GM19099 (cell line): ENCODE data around the gene POLQ.
A peak's percentile ranks its signal among the peaks of the same experiment; 100 is the strongest.

Experiments used
- POLR2A ChIP-seq: IDR thresholded peaks from 3 replicates; pipeline ENCODE4 v1.6.1; 2011; ENCODE audit warnings: low read depth; ENCODE audit not compliant: insufficient read length; ENCODE audit errors: extremely low read depth

The POLQ gene

DNA sequence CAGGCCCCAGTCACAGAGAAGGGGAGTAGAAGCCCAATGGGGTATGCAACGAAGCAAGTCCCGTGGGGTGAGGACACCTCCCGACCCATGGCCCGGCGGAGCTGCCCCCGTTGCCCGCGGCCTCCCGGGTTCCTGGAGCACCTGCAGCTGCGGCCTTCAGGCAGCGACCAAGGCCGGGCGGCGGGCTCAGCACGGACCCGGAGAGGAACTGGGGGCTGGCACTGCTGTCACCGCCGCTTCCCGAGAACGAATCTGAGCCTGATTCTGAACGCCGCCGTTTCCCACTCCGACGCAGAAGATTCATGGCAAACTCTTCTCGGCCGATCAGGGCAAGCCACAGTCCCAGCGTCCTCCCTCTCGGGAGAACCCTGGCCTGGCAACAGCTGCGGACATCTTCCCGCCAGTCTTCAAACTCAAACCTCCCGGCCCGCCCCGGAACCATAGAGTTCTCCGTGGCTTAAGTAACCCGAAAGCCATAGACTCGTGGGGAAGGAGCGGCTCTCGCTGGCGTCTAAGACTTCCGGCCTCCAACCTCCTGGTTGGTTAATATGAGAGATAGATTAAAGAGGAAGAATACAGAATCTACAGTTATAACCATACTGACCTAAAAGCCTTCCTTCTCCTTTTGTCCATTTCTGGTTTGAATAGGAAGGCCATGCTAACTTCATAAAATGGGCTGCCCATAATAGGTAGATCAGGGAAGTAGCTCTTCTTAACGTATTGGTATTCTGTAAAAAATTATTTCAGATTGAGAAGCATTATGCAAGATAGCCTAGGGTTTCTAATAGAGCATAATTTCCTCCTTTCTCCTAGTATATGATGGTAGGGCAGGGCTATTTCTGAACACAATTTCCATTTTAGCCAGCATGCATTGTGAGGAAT lies at the start of gene POLQ:
Gene POLQ, minus strand, starts transcription at position 415 of the 882 bp plus-strand sequence. Its CDS starts 111 bp downstream, at position 304.
- TF ChIP-seq POLR2A, result peak; percentile 74

DNA sequence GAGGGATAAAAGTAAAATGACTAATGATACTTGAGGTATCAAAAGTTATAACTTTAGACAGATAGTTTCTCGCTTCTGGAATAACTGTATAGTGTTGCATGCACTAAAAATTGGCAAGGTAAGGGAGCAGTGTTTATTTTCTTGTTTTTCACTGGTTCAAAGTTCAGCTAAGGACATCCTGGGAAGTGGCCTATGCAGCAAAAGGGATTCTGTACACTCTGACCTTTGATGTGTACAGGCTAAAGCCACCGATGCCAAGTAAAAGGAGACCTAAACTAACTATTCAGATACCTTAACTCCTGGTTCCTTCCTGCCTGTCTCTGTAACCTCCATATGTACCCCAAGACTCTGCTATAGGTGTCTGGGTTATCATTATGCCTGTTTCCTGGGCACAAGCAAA lies 49.1 kb upstream of the POLQ start:
- TF ChIP-seq POLR2A, result no peak

DNA sequence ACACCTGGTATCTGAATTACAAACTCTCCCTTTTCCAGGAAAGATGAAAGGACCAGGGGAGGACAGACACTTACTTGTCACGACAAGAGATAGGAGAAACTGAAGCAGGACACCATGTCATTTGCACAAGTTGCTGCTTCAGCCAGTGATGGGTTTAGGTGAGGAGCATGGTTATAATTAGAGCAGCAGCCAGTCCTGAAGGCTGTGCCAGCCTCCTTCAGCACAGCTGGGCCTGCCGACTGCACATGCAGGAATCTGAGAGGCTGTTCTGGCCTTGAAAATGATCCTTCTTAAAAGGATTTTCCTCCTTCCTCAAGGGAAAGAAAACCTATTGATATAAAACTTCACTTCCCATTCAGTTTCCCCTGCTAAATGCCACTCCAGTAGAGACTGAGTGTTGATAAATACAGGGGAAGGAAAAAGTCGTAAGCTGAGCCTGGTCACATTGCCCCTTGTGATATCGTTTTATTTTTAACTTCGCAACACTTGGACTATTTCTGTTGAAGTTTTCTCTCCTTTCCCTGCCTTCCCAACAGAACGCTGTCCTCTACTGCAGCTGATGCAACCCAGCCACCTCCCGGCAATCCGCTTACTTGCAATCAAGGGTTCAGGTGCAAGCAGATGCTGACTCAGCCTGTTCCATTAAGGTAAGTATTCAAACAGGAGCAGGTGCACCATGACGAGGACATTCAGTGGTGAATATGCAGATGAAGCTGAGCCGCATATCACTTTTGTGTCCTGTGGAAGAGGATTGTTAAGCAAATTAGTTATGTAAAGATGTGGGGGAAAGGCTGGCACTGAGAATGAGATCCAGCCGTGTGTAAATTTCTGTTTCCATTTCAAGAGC lies 47.3 kb upstream of the POLQ start, which contains the start of gene FBXO40:
Gene FBXO40, plus strand, starts transcription at position 524 of the 847 bp plus-strand sequence. CDS start 27,197 bp downstream, outside the sequence.
- TF ChIP-seq POLR2A, result no peak

DNA sequence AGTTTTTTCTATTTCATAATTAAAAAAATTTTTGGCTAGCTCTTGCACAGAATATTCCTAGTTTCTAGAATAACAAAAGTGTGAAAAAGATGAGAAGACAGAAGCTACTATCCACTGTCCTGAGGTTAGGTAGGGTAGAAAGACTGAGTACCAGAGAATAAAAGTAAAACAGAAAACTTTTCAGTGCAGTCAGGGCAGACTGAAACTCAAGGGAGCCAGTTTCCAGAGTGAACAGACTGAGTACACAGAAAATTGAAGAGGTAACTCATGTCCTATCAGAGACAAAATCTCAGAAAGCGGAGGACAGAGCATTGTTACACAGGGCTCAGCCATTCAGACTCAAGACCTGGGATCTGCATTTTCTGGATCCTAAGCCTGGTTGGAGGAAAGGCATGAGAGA lies 38.6 kb upstream of the POLQ start:
- TF ChIP-seq POLR2A, result no peak

DNA sequence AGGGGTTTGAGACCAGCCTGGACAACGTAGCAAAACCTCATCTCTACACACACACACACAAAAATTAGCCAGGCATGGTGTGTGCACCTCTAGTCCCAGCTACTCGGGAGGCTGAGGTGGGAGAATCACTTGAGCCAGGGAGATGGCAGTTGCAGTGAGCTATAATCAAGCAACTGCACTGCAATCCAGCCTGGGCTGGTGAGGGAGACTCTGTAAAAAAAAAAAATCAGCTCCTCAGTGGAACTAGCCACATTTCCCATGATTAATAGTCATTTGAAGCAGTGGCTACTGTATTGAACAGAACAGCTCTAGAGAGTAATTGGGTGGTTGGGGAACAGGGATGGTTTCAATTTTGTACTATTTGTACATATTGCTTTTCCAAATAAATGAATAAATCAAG lies 35.9 kb upstream of the POLQ start:
- no peak for TF ChIP-seq POLR2A

DNA sequence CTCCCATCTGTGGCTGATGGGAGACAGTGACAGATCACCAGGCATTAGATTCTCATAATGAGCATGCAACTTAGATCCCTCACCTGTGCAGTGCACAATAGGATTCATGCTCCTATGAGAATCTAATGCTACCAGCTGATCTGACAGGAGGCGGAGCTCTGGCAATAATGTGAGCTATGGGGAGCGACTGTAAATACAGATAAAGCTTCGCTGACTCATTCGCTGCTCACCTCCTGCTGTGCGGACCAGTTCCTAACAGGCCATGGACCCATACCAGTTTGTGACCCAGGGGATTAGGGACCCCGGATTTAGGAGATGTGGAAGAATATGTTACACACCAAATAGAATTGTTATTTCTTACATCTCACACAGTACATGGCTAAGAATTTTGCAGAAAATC lies 28.7 kb upstream of the POLQ start:
- no peak for TF ChIP-seq POLR2A

DNA sequence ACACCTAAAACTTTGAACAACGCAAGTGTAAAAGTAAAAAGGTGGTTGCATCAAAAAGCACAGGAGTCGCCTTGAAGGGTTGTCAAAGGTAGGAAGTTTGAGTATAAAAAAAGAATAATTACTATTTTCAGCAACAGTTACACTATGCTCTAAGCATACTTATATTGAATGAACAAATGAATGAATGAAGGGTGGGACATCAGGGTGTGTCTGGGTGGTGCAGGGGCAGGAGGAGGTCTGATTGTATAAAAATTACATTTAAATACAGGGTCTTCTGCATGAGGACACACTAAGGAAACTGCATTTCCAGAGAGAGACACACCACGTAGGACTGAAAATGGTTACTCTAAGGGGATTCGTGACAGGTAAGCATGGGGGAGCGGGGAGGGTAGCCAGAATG lies 21.9 kb upstream of the POLQ start, which contains the start of gene ARGFX:
Gene ARGFX, plus strand, starts transcription at position 301 of the 400 bp plus-strand sequence. CDS start 2,765 bp downstream, outside the sequence.
- TF ChIP-seq POLR2A, result no peak

DNA sequence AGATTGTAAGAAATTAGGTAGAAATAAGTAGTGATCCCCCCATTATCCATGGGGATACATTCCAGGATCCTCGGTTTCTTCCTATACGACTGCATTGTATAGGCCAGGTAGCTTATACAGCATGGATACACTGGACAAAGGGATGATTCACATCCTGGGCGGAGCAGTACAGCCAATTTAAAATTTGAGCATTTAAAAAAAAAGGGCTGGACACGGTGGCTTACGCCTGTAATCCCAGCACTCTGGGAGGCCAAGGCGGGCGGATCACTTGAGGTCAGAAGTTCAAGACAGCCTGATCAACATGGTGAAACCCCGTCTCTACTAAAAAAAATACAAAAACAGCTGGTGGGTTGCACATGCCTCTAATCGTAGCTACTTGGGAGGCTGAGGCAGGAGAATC lies 21.0 kb upstream of the POLQ start:
- no peak for TF ChIP-seq POLR2A

DNA sequence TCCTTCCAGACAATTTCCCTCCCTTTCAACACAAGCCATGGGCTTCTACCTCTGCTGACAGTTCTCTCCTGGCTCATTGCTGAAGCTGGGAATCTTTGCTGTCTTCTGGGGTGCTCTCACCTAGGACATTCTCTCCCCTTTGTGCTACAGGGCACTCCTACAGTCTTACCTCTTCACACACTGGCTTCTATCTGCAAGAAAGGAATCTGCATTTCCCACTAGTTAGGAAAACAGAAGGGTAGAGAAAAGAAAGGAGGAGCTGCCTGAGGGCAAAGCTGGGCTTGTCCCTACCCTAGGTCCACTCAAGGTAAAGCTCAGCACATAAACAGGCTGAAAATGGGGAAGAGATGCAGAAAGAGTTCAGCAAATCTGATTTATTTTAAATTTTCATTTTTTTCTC lies 16.4 kb upstream of the POLQ start:
- TF ChIP-seq POLR2A, result no peak

DNA sequence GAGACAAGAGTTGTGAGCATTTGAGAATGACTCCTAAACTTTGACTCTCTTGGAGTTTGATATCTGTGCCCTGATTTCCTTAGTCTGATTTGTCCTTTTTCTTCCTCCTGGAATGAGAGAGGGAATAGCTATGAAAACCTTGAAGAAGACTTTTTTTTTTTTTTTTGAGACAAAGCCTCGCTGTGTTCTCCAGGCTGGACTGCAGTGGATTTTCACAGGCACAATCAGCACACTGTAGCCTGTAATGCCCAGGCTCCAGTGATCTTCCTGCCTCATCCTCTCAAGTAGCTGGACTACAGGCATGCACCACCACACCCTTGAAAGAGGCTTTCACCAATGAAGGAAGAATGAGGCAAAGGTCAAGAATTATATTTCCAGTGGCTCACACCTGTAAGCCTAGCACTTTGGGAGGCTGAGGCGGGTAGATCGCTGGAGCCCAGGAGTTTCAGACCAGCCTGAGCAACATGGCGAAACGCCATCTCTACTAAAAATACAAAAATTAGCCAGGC lies 11.7 kb upstream of the POLQ start:
- TF ChIP-seq POLR2A, result no peak

DNA sequence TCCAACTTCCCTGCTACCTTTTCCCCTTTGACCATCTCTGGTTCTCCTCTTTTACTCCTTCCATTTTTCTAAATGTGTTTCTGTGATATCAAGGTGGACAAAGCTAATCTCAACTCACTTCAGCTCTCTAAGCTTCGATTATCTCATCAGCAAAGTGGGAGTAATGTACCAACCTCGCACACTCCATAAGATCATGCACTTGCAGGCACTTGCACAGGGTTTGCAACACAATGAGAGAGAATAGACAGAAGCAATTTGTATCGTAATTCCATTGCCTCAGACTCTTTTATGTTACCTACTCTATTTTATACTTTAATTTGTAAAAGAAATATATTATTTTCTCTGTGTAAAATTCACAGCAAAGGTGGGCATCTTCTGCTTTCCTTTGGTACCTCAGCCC lies 7.0 kb upstream of the POLQ start:
- no peak for TF ChIP-seq POLR2A

DNA sequence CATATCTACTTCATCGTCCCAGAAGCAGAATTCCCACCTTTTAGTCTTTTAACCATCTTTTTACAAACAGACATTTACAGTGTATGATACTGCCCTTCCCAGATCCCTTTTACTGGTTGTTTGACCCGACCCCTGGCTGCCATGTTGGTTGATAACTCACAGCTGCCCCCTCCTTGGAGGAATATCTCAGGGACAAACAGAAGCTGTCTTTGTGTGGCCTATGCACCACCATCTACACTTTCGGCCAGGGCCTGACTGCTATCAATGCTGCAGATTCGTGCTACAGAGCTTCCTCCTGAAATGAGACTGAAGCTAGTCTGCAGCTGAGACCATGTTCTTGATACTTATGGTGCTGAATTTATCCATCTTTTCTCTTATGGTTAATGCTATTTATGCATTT lies 6.6 kb upstream of the POLQ start:
- no peak for TF ChIP-seq POLR2A

DNA sequence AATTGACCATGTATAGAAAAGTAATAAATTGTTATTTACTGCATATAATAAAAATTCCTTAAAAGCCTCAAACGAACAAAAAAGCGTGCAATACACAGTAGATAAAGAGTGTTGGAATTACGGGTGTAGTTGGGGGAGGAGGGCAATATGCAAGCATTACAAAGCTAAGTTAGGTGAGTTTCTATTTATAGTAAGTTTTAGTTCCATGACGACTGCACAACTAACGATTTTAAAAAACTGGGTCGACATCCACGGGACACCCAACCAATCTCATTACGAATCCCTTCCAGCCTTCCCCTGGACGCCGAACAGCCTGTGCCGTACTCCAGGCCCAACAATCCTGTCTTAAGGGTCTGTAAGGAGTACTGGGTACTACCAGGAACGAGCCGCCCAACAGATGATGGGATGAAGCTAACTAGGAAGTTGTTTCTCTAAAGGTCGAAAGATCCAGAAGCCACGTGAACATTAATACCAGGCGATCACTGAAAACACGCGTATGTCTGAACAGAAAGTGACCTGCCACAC lies 677 bp downstream of the POLQ start:
- TF ChIP-seq POLR2A, result no peak

DNA sequence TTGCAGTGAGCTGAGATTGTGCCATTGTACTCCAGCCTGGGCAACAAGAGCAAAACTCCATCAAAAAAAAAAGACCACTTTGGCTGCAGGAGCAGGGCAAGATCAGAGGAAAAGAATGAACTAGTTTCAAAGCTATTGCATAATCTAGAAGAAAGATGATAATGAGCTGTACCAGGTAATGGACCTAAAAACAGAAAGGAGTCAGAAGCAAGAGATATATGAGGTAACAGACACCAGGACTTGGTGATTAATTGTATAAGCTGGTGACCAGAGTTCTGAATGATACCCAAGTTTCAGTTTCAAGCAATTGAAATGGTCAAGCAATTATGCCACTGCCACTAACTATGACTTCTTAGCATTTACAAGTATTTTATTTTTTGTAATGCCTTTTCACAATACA lies 2.9 kb downstream of the POLQ start:
- no peak for TF ChIP-seq POLR2A

DNA sequence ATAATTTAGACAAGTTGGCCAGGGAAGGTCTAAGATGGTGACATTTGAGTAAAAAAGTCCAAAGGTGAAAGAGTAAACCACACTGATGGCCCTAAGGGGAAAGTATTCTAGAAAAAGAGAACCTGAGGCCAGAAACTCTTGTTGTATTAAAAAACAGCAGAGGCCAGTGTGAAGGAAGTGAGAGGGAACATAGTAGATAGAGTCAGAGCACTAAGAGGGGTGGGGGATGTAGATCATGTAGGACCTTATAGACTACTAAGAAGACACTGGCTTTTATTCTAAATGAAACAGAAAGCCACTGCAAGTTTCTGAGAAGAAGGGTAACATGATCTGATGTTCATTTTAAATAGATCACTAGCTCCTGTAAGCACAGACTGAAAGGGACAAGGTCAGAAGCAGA lies 14.5 kb downstream of the POLQ start:
- TF ChIP-seq POLR2A, result no peak
